Posterior cingulate gyrus (tissue), 11 donors: Measurements from ENCODE around the gene TRMT61B.

ENCODE experiments used
- DNase-seq, 10 donors: peaks; one replicate each; pipeline versions ENCODE4 v3.0.0 to v3.0.0-alpha.2; 2020 to 2021; ENCODE audit warnings: mixed read lengths in 3 of 10
- intact Hi-C: fragments of 100-400 bp; cut with DNase I; formaldehyde crosslinking; loops from one replicate; pipeline ENCODE4 v1.15.1; 2023

TRMT61B gene

DNA sequence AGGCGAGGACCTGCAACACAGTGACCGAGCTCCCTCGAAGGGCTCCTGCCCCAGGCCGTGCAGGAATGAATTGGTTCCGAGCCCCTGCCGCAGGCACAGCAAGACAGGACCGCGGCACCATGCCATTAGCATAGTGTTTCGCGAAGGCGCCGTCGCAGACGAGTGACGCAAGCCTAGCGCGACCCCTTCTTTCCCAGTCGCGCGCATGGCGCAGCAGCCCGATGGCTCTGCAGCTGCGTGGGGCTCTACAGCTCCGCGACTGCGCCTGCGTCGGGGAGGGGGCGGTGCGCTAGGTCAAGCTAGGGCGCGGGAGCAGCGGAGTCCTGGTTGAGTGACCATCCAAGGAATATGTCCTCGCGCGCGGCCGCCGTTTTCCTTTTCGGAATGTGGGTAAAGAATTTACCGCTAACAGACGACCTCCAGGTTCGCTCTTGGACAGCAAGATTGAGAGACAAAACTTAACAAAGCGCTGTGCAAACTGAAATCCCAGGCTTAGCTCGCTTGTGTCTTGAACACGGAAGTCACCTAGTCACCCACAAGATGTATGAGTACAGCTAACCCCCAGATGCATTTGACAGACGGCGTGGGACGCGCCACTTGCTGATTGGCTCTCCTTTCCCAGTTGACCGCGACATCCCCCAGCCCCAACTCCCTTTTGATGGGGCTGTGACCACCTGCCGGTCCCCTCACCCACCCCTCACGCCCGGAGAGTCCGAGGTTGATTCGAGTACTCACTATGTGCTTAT is at the start of gene TRMT61B:
TSS of gene TRMT61B (minus strand) at position 164 of the 746 bp plus-strand sequence. CDS start at position 132, 32 bp downstream.
- intact Hi-C loops: loop anchor here (2.0 to 10.0 kb wide), 3 partner anchors 24 to 306 kb away; partner anchors contain the start of gene WDR43
- DNase-seq: peak; percentile 93 to 99 (median 96)

- no peak for DNase-seq
- intact Hi-C loops: no loop called here
Measured at GRCh38 chr2:28915939-28916338, 45.8 kb upstream of the TRMT61B start.

DNA sequence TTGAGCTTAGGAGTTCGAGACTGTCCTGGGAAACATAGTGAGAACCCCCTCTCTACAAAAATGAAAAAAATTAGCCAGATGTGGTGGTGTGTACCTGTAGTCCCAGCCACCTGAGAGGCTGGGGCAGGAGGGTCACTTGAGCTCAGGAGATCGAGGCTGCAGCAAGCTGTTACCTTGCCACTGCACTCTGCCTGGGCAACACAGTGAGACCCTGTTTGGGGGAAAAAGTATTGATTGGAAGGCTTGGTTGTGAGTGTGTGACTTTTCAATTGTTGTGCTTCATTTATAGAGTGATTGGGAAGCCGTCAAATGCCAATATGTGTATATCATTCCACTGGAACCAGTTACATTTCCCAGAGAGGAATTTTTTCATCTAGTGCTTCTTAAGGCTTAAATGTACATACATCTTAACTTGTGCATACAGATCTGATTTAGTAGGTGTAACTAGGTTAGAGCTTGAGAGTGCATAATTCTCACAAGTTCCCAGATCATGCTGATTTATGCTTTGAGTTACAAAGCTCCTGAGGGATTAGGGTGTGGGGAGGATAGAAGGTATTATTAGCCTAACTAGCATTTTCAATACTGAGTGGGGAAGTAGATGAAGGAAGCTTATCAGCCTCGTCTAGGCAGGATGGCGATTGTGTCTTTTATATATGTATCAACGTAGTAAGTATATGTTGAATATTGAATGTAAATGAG is 39.7 kb upstream of the TRMT61B start:
- DNase-seq: no peak
- intact Hi-C loops: no loop called here

DNA sequence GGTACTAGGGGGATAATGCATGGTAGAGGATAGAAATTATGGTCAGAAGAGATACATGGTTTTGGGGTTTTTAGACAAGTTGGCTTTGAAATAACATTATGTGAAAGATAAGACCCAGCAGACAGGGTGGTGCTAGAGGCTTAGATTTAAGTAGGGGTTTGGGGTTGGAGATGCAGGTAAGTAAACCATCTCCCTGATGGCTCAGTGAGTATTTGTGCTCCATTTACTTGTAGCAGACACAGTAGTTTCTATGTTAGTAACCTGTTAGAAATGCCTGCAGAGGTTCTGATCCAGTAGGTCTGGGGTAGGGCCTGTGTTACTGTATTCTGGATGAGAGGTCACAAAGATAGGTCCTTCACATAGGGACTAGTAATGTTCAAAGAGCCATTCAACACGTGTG is 38.1 kb upstream of the TRMT61B start:
- intact Hi-C loops: no loop called here

DNA sequence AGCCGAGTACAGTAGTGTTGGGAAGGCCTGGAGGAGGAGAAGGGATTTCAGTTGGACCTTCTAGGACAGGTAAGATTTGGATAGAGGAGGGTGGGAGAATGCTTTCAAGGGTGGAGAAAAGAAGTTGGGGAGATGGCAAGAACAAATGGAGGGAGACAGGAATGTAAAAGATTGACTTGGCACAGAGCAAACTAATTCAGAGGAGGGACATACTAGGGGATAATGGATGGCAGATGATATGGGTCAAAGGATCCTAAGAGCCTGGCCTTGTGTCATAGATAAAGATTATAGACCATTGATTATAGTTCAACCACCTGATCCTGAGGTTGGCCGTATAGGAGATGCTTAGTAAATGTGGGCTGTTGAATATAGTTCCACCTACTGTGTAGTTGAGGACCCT is 36.7 kb upstream of the TRMT61B start:
- no peak for DNase-seq
- intact Hi-C loops: no loop called here

More for the DNA sequence above, 38.1 kb upstream of the TRMT61B start:
- no peak for DNase-seq

GRCh38 chr2:28906376-28906775 is 36.3 kb upstream of the TRMT61B start:
- DNase-seq: no peak
- intact Hi-C loops: no loop called here

GRCh38 chr2:28905533-28905932 is 35.4 kb upstream of the TRMT61B start:
- no peak for DNase-seq
- intact Hi-C loops: no loop called here

GRCh38 chr2:28904802-28905457 is 34.8 kb upstream of the TRMT61B start:
- DNase-seq: no peak
- intact Hi-C loops: no loop called here

DNA sequence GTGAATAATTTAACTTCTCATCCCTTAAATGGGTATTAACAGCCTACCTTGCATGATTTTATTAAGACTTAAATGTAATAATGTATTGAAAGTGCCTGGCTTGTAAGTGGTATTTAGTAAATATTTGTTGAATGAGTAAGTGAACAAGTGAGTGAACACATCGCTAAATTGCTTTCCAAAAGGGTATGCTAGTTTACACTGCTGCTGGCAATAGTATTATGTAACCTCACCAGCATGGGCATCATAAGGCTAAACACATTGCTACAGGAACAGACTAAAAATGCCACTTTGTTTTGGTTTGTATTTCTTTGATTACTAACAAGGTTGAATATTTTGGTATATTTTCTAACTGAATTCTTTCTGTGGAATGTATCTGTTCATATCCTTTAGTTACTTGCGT is 34.2 kb upstream of the TRMT61B start:
- no peak for DNase-seq
- intact Hi-C loops: no loop called here

- no peak for DNase-seq
- intact Hi-C loops: no loop called here
Measured at GRCh38 chr2:28902584-28902983, 32.5 kb upstream of the TRMT61B start.

GRCh38 chr2:28901841-28902240 is 31.7 kb upstream of the TRMT61B start:
- no peak for DNase-seq
- intact Hi-C loops: no loop called here

DNA sequence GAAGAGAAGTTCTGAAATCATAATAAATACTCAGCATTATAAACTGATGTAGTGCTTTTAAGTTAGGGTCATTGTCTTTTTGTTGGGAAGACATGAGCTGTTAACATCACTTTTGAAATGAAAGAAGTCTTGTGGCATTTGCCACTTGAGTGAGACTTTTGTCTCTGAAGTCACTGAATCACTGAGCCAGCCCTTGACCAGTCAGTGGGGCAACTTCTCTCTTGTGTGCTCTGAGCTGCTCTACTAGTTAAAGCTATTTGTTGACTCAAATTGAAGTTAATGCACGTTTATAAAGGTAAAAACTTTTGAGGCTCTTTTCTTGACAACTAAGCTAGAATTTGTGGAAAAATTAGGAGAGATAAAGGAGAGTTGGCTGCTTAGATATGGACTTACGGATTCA is 31.1 kb upstream of the TRMT61B start:
- no peak for DNase-seq
- intact Hi-C loops: no loop called here

DNA sequence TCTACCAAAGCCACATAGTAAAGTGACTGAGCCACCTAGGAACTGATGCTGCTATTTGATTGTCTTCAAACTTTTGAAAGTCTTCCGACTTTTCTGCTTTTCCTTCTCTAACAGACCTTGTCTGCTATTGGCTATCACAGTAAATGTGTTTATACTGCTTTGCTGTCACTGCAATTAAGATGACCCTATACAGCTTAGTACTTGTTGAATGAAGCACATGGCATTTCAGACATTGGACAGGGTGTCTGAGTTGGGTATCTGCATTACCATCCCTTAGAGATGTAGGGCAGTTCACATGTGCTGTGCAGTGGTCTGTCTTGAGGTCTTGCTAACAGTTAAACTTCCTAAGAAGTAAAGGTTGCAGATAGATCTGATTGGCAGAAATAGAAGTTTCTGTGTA is 27.9 kb upstream of the TRMT61B start:
- no peak for DNase-seq
- intact Hi-C loops: no loop called here

DNA sequence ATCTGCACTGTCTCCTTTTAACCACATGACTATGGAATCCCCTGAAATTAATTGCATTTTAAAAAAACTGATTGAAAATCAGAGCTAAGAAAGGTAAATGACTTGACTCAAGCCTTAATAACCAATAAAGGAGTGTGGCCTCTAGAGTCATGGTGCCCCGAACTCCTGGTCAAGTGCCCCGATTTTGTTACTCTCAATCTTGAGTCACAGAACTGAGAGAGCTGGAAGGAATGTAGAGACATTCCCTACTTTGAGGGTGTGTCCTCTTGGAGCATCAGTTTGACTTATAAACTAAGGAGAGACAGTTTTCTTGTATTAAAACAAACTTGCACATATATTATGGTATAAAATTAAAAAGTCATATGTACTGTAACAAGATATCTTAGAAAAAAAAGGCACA is 26.8 kb upstream of the TRMT61B start:
- intact Hi-C loops: no loop called here
- no peak for DNase-seq

GRCh38 chr2:28895189-28895893 is 25.2 kb upstream of the TRMT61B start:
- intact Hi-C loops: loop anchor here (2.0 kb wide), 1 partner anchor 25 kb away; the partner anchor contains the start of gene TRMT61B
- DNase-seq: peak in 1 of 10 donors; percentile 20

- DNase-seq: peak; percentile 92 to 100 (median 97)
- intact Hi-C loops: loop anchor here (2.0 kb wide), 1 partner anchor 24 kb away; the partner anchor contains the start of gene TRMT61B
Measured at GRCh38 chr2:28894470-28895188, 24.5 kb upstream of the TRMT61B start, which contains the start of gene WDR43. WDR43 (plus strand) TSS chr2:28894667; CDS start chr2:28894699, 32 bp downstream.

DNA sequence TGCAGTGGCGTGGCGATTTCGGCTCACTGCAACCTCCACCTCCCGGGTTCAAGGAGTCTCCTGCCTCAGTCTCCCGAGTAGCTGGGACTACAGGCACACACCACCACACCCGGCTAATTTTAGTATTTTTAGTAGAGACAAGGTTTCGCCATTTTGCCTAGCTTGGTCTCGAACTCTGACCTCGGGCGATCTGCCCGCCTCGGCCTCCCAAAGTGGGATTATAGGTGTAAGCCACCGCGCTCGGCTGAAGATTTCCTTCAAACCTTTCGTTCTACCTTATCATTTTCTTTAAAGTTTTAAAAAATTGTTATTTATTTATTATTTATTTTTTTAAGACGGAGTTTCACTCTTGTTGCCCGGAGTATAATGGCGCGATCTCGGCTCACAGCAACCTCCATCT is 23.4 kb upstream of the TRMT61B start:
- intact Hi-C loops: no loop called here
- peak in 1 of 10 donors; percentile 72 for DNase-seq

DNA sequence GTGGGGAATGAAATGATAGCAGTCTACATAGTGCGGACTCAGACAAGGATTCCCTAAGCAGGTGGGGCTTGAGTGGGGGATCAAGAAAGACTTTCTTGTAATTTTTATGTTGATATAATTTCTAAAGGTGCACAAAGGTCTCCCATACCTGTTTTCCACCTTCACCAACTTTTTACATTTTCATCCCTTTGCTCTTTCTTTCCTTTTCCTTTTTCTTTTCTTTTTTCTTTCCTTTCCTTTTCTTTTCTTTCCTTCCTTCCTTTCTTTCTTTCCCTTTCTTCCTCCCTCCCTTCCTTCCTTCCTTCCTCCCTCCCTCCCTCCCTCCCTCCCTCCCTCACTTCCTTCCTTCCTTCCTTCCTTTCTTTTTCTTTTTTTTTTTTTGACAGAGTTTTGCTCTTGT is 10.1 kb upstream of the TRMT61B start:
- DNase-seq: no peak
- intact Hi-C loops: no loop called here

DNA sequence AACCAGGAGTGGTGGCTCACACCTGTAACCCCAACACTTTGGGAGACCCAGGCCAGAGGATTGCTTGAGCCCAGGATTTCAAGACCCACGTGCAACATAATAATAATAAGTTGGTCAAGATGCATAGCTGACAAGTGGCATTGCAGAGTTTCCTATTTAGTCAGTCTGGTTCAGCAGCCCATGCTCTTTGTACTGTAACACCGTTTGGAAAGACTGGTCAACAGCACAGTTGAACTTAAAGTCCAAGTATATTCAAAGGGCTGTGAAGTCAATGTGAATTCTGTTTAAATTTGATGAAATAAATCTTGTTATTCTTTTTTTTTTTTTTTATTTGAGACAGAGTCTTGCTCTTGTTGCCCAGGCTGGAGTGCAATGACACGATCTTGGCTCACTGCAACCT is 1.5 kb upstream of the TRMT61B start:
- DNase-seq: no peak
- intact Hi-C loops: loop anchor here (2.0 to 10.0 kb wide), 3 partner anchors 23 to 307 kb away; partner anchors contain the start of gene WDR43
